A549 (cell line): ENCODE measurements around the gene SAP30L. TPM values are rescaled to one million over a fixed set of nuclear protein-coding genes. Genes with fewer than 3 reads are reported as not detected.

Source experiments
- ATAC-seq, 2 experiments: fragments of 200-7000 bp in 1 of 2; fragments of >200 bp in 1 of 2; cut with Nextera tagmentation in 1 of 2; cut with Tn5 transposase in 1 of 2; 3 replicates each; pipeline versions ENCODE4 v1.8.0 to v1.9.1; 2018 to 2020; ENCODE audit warnings: mild to moderate bottlenecking in 1 of 2, moderate library complexity in 1 of 2
- CTCF ChIA-PET: fragments of 300-600 bp; sonication (Branson Sonifier 250); formaldehyde crosslinking; extraction: SDS; loops from one replicate; lab custom pipeline; 2021; ENCODE audit warnings: antibody characterized with exemption, inconsistent platforms; lab: Yijun Ruan, JAX
- POLR2A ChIA-PET: fragments of 350-600 bp; formaldehyde crosslinking; extraction: SDS; loops from one replicate; lab custom pipeline; 2021; ENCODE audit warnings: antibody characterized with exemption, inconsistent platforms; lab: Yijun Ruan, JAX
- DNase-seq, 2 experiments: peaks; one replicate each; pipeline versions ENCODE4 v3.0.0 to v3.0.0-alpha.2; 2011 to 2016; ENCODE audit warnings: low read depth in 1 of 2, low spot score in 1 of 2
- FAIRE-seq: peaks from 2 replicates; lab custom pipeline; 2011; peaks lifted over from hg19 to GRCh38; lab: Jason Lieb, UNC
- H3K27ac ChIP-seq, 2 experiments: fragments of >200 bp; sonication (Bioruptor Twin); formaldehyde crosslinking; 3 replicates each; pipeline ENCODE4 v1.5.1; 2016 to 2017
- H3K4me1 ChIP-seq: fragments of >200 bp; sonication (Bioruptor Twin); formaldehyde crosslinking; 3 replicates; pipeline ENCODE4 v1.6.1; 2016
- H3K4me2 ChIP-seq: fragments of >200 bp; sonication (Bioruptor Twin); formaldehyde crosslinking; 3 replicates; pipeline ENCODE4 v1.6.1; 2016
- H3K4me3 ChIP-seq: fragments of >200 bp; sonication (Bioruptor Twin); formaldehyde crosslinking; 3 replicates; pipeline ENCODE4 v1.5.1; 2016
- H3K9me3 ChIP-seq: fragments of >200 bp; sonication (Bioruptor Twin); formaldehyde crosslinking; 3 replicates; pipeline ENCODE4 v1.6.1; 2016
- ATOH8 ChIP-seq: fragments of 250-450 bp; sonication (Bioruptor Pico); IDR thresholded peaks from 2 replicates; pipeline ENCODE4 v1.5.0; 2020; ENCODE audit warnings: low read depth, mild to moderate bottlenecking, moderate library complexity
- CEBPB ChIP-seq, 2 experiments: fragments of >200 bp in 1 of 2; sonication (Bioruptor Twin) in 1 of 2; formaldehyde crosslinking in 1 of 2; IDR thresholded peaks; 2 replicates each; pipeline ENCODE4 v1.6.1; 2012 to 2016
- CHD2 ChIP-seq: fragments of 150-350 bp; IDR thresholded peaks from 2 replicates; pipeline ENCODE4 v1.6.1; 2014; ENCODE audit warnings: low read length; ENCODE audit not compliant: partially characterized antibody
- E2F6 ChIP-seq: IDR thresholded peaks from 2 replicates; pipeline ENCODE4 v1.6.1; 2012; ENCODE audit warnings: low read depth, borderline replicate concordance
- ESRRA ChIP-seq: fragments of 150-350 bp; IDR thresholded peaks from 2 replicates; pipeline ENCODE4 v1.6.1; 2014; ENCODE audit warnings: mild to moderate bottlenecking, low read length, borderline replicate concordance
- HDAC2 ChIP-seq: fragments of 200-600 bp; sonication (generic); IDR thresholded peaks from 2 replicates; pipeline ENCODE4 v1.6.1; 2016
- HOXB13 ChIP-seq: fragments of 250-450 bp; sonication (Bioruptor Pico); IDR thresholded peaks from 2 replicates; pipeline ENCODE4 v1.5.0; 2020; ENCODE audit warnings: low read depth, mild to moderate bottlenecking, moderate library complexity
- KDM1A ChIP-seq: fragments of 200-600 bp; sonication (generic); IDR thresholded peaks from 2 replicates; pipeline ENCODE4 v1.6.1; 2016; ENCODE audit warnings: low read depth, mild to moderate bottlenecking
- KDM5A ChIP-seq: fragments of 200-600 bp; sonication (generic); IDR thresholded peaks from 2 replicates; pipeline ENCODE4 v1.6.1; 2016; ENCODE audit warnings: antibody characterized with exemption, mild to moderate bottlenecking
- MAZ ChIP-seq: fragments of 150-350 bp; IDR thresholded peaks from 2 replicates; pipeline ENCODE4 v1.6.1; 2014; ENCODE audit warnings: antibody characterized with exemption, low read depth, low read length, borderline replicate concordance
- NFE2L2 ChIP-seq: fragments of 150-350 bp; conservative IDR thresholded peaks from 2 replicates; pipeline ENCODE4 v1.6.1; 2014; ENCODE audit warnings: low read length
- NPAS2 ChIP-seq: fragments of 250-450 bp; sonication (Bioruptor Pico); IDR thresholded peaks from 2 replicates; pipeline ENCODE4 v1.8.0; 2022; ENCODE audit warnings: mild to moderate bottlenecking, moderate library complexity, borderline replicate concordance
- NR3C1 ChIP-seq: fragments of >200 bp; sonication (Bioruptor Twin); formaldehyde crosslinking; IDR thresholded peaks from 3 replicates; pipeline ENCODE4 v1.6.1; 2017
- PHF8 ChIP-seq: fragments of 200-600 bp; sonication (generic); IDR thresholded peaks from 2 replicates; pipeline ENCODE4 v1.6.1; 2016; ENCODE audit warnings: low read depth, mild to moderate bottlenecking, antibody characterized with exemption, moderate library complexity, borderline replicate concordance
- POLR2A ChIP-seq: IDR thresholded peaks from 2 replicates; pipeline ENCODE4 v1.6.1; 2012; ENCODE audit warnings: mild to moderate bottlenecking, low read length
- POLR2AphosphoS2 ChIP-seq: conservative IDR thresholded peaks from 2 replicates; pipeline ENCODE4 v1.6.1; 2012; ENCODE audit warnings: low read length, improper control_type of control experiment, inconsistent platforms
- RARB ChIP-seq: fragments of 250-450 bp; sonication (Bioruptor Pico); IDR thresholded peaks from 2 replicates; pipeline ENCODE4 v1.8.0; 2021; ENCODE audit warnings: mild to moderate bottlenecking, moderate library complexity
- RCOR1 ChIP-seq: fragments of 150-350 bp; IDR thresholded peaks from 2 replicates; pipeline ENCODE4 v1.6.1; 2014; ENCODE audit warnings: antibody characterized with exemption, low read length, low read depth
- RNF2 ChIP-seq: fragments of 200-600 bp; sonication (generic); IDR thresholded peaks from 2 replicates; pipeline ENCODE4 v1.6.1; 2016; ENCODE audit warnings: low read depth, mild to moderate bottlenecking, antibody characterized with exemption, moderate library complexity, borderline replicate concordance
- SREBF2 ChIP-seq: fragments of 450-650 bp; IDR thresholded peaks from 2 replicates; pipeline ENCODE4 v1.6.1; 2014; ENCODE audit warnings: mild to moderate bottlenecking, moderate library complexity
- ZNF302 ChIP-seq: fragments of 250-450 bp; sonication (Bioruptor Pico); IDR thresholded peaks from 2 replicates; pipeline ENCODE4 v1.9.0; 2021; ENCODE audit warnings: inconsistent platforms, mild to moderate bottlenecking, moderate library complexity
- ZSCAN20 ChIP-seq: fragments of 250-450 bp; sonication (Bioruptor Pico); IDR thresholded peaks from 2 replicates; pipeline ENCODE4 v1.8.0; 2022; ENCODE audit warnings: mild to moderate bottlenecking, moderate library complexity
- WGBS: methylation state at CpG from one replicate; pipeline ENCODE4 v1.1.6; 2017; ENCODE audit errors: missing lambda C conversion rate; 5-methylcytosine and 5-hydroxymethylcytosine counted together
- polyA plus RNA-seq, 4 experiments: library from polyadenylated mRNA; depleted of rRNA in 3 of 4; stranded (reverse); fragments of >200 nt; fragmentation: RNase III in 1 of 4; extraction: RNeasy Plus Mini Kit Qiagen cat#74134 plus additional on column Dnase treatment in 1 of 4; gene quantifications; 2 replicates in 3 of 4; 3 replicates in 1 of 4; pipeline ENCODE4 v1.2.3, GENCODE V29; 2011 to 2017
- TF ChIP-seq, protein P1 (sequence below): fragments of >200 bp; sonication (Bioruptor Twin); formaldehyde crosslinking; IDR thresholded peaks from 2 replicates; pipeline ENCODE4 v1.6.1; 2016
- TF ChIP-seq, protein P2 (sequence below): fragments of 200-600 bp; sonication (generic); IDR thresholded peaks from 2 replicates; pipeline ENCODE4 v1.6.1; 2016; ENCODE audit warnings: antibody characterized with exemption, mild to moderate bottlenecking, moderate library complexity

Gene SAP30L
- polyA plus RNA-seq, 2 of the 4 experiments (the other 2 are of a cell fraction) = 24.9 to 50.3 TPM

GRCh38 chr5:154415114-154415513, 30.7 kb upstream of the SAP30L start (continued):
- TF ChIP-seq E2F6 (no peak), HDAC2 (no peak), MAZ (no peak), POLR2A (no peak), ESRRA (no peak), RCOR1 (no peak), CHD2 (no peak), HOXB13 (no peak)

DNA sequence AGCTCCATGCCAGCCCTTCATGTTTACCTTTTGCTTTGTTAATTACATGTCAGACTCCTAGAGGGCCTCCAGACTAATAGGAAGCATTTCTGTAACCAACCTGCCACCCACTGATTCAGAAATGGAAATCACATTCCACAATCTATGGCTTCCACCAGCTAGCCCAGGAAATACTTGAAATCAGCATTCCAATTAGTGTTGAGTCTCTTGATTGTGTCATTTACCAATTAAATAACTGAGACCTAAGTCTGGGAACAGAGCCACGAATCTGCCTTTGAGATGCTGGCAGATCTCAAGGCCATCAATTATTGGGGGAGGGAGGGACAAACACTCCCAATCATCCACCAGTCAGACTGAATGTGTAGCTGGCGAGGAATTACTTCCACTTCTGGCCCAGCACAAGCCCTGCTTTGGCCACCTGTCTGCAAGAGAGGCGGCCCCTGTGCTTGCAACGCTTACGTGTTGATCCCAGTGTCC, 27.4 kb upstream of the SAP30L start:
- no peaks in the 10 kb centered on the region for H3K9me3 ChIP-seq
- ChIA-PET CTCF (interaction anchor here (1.3 to 5.1 kb wide), 2 partner anchors 14 to 445 kb away, joined by 3 to 30 read pairs; no protein-coding TSS in a partner anchor), POLR2A (no interaction called here)
- ATAC-seq = no peak
- H3K4me3 ChIP-seq = no peak overlapping the region
- no peak for DNase-seq
- WGBS = 95% methylated on average over 5 of the region's 5 CpGs
- no peak overlapping the region for H3K27ac ChIP-seq
- TF ChIP-seq, protein P1, sequence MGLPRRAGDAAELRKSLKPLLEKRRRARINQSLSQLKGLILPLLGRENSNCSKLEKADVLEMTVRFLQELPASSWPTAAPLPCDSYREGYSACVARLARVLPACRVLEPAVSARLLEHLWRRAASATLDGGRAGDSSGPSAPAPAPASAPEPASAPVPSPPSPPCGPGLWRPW = no peak
- TF ChIP-seq ZSCAN20 (CRISPR knock-in tag) = no peak
- no peak for TF ChIP-seq NPAS2
- no peak for TF ChIP-seq ESRRA
- TF ChIP-seq HOXB13 = no peak
- TF ChIP-seq NFE2L2 = no peak
- no peak for TF ChIP-seq NR3C1
- no peak for TF ChIP-seq CEBPB (IDR thresholded peaks at IDR 0.05)
- no peak for TF ChIP-seq PHF8
- no peak for TF ChIP-seq SREBF2
- no peak for TF ChIP-seq RARB (CRISPR knock-in tag)
- TF ChIP-seq KDM1A = no peak
- TF ChIP-seq ATOH8 = no peak
- TF ChIP-seq, protein P2, sequence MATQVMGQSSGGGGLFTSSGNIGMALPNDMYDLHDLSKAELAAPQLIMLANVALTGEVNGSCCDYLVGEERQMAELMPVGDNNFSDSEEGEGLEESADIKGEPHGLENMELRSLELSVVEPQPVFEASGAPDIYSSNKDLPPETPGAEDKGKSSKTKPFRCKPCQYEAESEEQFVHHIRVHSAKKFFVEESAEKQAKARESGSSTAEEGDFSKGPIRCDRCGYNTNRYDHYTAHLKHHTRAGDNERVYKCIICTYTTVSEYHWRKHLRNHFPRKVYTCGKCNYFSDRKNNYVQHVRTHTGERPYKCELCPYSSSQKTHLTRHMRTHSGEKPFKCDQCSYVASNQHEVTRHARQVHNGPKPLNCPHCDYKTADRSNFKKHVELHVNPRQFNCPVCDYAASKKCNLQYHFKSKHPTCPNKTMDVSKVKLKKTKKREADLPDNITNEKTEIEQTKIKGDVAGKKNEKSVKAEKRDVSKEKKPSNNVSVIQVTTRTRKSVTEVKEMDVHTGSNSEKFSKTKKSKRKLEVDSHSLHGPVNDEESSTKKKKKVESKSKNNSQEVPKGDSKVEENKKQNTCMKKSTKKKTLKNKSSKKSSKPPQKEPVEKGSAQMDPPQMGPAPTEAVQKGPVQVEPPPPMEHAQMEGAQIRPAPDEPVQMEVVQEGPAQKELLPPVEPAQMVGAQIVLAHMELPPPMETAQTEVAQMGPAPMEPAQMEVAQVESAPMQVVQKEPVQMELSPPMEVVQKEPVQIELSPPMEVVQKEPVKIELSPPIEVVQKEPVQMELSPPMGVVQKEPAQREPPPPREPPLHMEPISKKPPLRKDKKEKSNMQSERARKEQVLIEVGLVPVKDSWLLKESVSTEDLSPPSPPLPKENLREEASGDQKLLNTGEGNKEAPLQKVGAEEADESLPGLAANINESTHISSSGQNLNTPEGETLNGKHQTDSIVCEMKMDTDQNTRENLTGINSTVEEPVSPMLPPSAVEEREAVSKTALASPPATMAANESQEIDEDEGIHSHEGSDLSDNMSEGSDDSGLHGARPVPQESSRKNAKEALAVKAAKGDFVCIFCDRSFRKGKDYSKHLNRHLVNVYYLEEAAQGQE = no peak
- no peak for TF ChIP-seq RNF2
- no peak for TF ChIP-seq ZNF302 (CRISPR knock-in tag)
- TF ChIP-seq POLR2A = no peak
- no peak for TF ChIP-seq KDM5A
- TF ChIP-seq POLR2AphosphoS2 = no peak
- no peaks in the 10 kb centered on the region for H3K4me1 ChIP-seq
- FAIRE-seq = no peak
- H3K4me2 ChIP-seq = no peak overlapping the region
